ENCODE results near the gene OOSP1.
"Not testable (repeated sequence)": the region's sequence is repeated elsewhere in the genome, so short reads cannot be mapped to it uniquely, and the experiment has no call there.

Gene OOSP1

DNA sequence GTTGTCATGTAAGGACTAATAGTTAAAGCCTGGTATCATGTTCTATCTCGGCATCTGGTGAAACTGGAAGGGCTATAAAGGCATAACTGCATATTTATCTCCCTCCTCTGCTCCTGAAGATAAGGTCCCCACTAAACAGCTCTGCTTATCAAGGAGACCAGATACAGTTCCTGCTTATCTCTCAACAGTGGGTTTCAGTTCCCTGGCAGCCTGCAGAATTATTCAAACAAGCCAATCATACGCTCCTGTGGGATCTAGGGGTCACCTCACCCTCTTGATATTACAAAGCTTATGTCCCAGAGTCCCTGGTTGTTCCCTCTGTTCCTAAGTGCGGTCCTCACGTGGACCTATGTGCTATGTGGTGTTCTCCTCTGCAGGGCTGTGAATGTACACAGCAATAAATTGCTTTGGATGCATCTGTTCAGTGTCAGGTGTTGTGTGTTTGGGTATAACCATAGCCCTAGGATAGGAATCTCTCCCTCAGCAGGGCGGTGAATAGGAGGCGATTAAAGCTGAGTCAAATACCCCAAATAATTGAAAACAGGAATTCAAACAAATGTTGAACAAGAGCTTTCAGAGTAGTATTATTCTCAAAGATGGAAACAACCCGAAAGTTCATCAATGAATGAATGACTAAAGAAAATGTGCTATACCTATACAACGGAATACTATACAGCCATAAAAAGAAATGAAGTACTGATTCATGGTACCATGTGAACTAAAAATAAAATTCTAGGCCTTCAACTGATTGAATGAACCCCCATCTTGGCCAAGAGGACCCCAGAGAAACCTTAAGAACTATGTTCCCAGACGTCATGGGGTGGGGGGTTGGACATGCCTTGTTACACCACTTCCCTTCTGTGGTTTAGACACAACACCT, 22.5 kb downstream of the OOSP1 start:
- no peak for DNase-seq (ENCODE audit: low read depth in 2 of 2)

DNA sequence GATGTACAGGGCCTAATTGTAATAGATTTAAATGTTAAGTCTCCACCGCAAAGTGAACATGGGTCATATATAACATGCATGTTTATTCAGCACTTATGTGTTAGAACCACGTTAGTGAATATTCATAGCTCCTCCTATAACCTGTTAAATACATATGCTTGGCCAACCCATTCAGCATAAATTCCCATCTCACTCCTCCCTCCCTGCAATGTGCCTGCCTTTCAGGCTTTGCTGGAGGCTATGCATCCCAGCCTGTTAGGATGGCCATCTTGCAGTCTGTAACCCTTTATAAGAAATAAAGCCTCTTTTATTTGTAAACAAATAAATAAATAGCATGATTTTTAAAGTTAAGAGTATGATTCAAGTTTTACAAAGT, 23.9 kb downstream of the OOSP1 start:
- no peak for DNase-seq (ENCODE audit: low read depth in 2 of 2)

DNA sequence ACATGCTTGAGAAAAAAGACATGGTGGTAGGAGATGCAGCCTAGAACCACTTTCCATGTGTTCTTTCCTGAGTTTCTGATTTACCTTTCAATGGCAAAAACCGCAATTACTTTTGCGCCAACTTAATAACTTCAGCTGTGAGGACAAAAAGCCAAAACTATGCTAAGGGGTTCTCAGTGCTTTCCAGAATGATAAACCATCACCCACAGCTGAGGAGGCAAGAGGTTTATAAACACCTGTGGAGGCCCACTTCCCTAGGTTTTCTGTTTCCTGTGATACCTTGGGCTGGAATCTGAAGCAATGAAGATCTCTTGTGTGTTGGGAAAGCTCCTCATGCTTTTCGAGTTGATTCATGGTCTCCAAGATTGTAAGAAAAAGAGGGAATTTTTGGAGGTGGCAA, 25.5 kb downstream of the OOSP1 start, which contains the start of gene OOSP4A:
OOSP4A (plus strand) TSS at position 301 of the 400 bp plus-strand sequence; CDS start at position 301, 0 bp downstream.
- DNase-seq (ENCODE audit: low read depth in 2 of 2): no peak

DNA sequence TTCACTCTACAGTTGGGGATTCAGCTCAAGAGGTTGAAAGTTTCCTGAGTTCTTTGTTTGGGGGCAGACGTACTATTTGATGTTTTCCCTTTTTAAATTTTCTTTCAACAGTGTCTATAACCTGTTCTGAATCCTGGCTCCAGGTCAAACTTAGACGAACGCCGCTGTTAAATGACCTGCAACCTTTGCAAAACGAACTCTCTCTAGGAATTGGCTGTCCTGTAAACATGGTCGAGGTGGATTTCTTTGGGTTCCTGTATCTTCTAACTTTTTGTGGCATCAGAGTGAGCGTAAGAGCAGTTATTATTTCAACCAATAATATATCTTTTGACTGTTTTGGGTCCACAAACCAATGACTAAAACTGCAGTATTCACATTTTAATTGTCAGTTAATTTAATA, 27.2 kb downstream of the OOSP1 start:
- no peak for DNase-seq (ENCODE audit: low read depth in 2 of 2)

DNA sequence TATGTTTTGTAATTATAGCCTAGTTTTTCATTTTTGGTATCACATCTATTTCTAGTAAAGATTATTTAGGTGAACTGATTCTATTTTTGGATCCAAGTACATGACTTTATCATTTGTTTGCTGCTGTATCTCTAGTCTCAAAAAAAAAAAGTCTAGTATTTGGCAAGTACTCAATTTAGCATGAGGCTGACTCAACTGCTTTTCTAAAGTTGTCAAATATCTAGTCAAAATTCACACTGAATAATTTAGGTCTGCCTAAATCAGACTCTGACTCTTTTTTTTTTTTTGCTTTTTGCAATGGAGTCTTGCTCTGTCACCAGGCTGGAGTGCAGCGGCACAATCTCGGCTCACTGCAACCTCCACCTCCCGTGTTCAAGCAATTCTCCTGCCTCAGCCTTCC, 28.0 kb downstream of the OOSP1 start:
- DNase-seq (ENCODE audit: low read depth in 2 of 2): no peak

DNA sequence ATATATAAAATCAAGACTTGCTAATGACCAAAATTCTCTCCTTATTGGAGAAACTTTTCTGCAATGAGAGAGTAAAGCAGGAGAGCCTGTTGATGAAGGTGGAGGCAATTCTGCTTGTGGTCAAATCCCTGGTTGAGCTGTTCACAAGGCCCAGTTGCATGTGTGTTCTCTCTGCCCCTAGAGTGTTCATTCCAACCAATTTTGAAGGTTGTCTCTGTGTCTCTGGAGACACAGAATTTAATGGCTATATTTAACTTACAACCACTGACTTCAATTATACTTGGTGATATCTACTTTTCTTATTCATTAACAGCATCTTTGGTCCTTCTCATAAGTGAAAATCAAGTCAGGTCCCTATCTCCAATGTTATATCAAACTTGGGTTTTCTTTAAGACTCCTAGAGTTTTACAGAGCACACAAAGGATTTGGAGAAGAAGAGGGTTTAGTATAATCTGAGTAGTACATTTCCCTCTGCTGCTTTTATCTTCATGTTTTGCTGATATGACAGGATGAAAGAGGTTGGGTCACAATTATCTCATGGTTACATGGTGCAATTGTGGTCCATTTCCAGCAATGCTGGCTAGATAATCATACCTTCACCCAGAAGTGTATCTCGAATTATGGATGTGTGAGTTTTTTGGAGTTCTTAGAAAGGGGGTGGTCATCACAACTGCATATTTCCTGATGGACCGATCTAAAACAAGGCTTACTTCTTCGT, 29.6 kb downstream of the OOSP1 start:
- no peak for DNase-seq (ENCODE audit: low read depth in 2 of 2)

DNA sequence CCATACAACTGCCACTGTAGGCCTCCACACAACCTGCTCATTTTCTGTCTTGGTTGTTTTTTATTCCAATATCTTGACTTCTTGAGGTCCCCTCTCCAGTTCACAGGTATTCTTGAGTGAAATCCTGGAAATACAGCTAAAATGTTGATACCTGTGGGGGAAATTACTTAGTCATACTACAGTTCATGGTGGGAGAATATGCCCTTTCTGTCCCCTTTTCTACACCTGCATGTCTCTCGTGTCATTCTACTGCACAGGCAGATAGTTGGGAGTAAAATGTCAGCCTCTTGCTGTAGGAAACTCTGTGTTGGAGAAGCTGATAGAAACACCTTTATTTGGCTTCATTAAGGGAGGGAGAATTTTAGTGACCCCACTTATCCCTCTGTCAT, 30.2 kb downstream of the OOSP1 start:
- no peak for DNase-seq (ENCODE audit: low read depth in 2 of 2)

DNA sequence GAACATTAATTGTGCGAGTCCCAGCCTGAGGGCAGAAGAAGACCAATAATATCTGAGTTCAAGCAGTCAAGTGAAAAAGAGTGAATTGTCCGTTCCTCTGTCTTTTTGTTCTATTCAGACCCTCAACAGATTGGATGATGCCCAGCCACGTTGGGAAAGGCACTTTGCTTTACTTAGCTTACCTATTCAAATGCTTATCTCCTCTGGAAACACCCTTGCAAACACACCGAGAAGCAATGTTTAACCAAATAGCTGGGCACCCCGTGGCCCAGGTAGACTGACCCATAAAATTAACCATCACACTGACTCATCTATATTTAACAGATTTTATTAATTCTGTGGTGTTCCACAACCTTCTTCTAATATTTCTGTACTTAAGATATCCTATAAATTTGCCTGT, 34.9 kb downstream of the OOSP1 start:
- no peak for DNase-seq (ENCODE audit: low read depth in 2 of 2)

DNA sequence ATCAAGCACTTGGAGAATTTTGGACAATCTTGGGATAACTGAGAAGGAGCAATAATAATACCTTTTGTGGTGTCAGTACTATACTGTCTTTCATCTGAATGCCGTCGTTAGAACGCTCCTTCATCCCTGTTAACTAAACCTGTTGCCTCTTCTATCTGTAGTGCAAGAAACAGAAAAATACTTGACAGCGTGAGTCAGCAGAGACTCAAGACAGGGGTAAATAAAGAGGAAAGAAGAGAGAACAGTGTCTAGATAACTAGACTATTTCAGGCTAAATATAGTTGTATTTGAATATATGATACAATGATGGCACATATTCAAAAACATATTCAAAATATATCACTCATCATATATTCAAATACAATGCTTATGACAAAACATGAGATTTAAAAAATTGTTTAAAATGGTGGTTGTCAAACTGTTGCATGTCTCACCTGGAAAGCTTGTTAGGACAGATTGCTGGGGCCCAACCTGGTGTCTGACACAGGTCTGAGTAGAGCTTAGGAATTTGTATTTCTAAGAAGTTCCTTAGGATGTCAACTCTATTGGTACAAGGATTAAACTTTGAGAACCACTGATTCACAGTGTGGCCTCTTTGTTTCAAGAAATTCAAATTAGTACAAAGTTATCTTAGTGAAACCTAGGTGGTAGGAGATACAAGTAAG, 43.0 kb downstream of the OOSP1 start:
- no peak for DNase-seq (ENCODE audit: low read depth in 2 of 2)

DNA sequence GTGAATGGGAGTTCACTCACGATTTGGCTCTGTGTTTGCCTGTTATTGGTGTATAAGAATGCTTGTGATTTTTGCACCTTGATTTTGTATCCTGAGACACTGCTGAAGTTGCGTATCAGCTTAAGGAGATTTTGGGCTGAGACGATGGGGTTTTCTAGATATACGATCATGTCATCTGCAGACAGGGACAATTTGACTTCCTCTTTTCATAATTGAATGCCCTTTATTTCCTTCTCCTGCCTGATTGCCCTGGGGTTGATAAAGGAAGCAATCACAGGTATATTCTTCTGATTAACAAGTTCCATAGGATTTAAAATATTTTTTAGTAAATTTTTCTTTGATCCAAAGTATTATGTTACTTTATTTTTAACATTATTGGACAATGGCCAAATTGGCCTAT, 43.8 kb downstream of the OOSP1 start:
- not testable (repeated sequence) for DNase-seq (ENCODE audit: low read depth in 2 of 2)

DNA sequence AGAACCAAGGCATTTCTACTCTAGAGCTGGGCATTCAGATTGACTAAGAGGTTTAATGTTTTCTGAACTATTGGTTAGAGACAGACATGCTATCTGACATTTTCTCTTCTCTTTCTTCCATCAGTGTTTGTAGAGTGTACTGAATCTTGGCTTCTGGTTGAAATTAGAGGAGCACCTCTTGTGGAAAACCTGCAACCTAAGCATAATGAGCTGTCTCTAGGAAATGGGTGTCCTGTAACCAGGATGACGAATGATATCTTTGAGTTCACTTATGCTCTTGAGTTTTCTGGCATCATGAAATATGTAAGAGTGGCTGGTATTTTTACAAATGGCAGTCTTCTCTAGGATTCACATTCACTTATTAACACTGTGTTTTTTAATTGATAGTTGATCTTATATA, 45.0 kb downstream of the OOSP1 start:
- no peak for DNase-seq (ENCODE audit: low read depth in 2 of 2)

DNA sequence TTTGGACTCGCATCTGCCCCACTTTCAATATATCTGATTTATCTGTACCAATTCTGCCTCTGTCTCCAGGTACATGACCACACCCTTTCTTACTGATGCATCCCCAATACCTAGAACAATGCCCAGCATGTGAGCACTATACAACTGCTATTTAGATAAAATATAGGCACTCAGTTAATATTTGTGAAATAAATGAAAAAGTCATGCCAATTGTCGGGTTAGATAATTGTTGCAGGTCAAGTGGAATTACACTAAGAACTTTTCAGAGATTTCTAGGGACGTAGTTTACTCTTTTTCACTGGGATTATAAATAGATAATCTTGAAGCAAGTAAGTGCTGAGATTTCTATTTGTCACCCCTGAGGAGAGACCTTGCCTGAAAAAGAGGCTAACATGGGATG, 46.1 kb downstream of the OOSP1 start:
- no peak for DNase-seq (ENCODE audit: low read depth in 2 of 2)

DNA sequence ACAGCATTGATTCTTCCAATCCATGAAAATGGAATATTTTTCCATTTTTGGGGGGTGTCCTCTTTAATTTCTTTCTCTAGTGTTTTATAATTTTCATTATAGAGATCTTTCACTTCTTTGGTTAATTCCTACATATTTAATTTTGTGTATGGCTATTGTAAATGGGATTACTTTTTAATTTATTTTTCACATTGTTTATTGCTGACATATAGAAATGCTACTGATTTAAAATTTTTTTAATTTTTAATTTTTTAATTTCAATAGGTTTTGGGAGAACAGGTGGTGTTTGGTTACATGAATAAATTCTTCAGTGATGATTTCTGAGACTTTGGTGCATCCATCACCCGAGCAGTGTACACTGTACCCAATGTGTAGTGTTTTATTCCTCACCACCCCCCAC, 52.2 kb downstream of the OOSP1 start:
- DNase-seq (ENCODE audit: low read depth in 2 of 2): no peak

DNA sequence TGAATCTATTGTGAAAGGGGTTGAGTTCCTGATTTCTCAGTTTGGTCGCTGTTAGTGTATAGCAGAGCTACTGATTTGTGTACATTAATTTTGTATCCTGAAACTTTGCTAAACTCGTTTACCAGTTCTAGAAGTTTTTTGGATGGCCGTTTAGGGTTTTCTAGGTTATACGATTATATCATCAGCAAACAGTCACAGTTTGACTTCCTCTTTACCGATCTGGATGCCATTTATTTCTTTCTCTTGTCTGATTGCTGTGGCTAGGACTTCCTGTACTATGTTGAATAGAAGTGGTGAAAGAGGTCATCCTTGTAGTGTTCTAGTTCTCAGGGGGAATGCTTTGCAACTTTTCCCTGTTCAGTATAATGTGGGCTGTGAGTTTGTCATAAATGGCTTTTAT, 54.2 kb downstream of the OOSP1 start:
- DNase-seq (ENCODE audit: low read depth in 2 of 2): no peak

DNA sequence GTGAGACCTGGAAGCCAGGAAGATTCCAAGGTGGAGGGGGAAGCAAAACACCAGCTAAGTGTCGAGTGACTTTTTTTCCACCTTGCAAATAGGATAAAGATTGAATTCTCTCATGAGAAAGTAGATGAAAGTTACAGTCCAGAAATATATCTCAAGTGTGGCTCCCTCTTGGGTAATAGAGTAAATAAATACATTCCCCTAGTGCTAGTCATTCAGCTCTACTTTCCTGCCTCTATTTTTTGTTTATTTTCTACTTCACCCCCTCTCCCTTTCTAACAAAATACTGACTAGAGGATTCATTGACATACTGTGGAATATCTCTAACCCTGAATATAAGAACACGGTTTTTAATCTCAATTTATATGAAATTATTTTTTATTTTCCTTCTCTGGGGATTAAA, 59.6 kb downstream of the OOSP1 start:
- no peak for DNase-seq (ENCODE audit: low read depth in 2 of 2)

DNA sequence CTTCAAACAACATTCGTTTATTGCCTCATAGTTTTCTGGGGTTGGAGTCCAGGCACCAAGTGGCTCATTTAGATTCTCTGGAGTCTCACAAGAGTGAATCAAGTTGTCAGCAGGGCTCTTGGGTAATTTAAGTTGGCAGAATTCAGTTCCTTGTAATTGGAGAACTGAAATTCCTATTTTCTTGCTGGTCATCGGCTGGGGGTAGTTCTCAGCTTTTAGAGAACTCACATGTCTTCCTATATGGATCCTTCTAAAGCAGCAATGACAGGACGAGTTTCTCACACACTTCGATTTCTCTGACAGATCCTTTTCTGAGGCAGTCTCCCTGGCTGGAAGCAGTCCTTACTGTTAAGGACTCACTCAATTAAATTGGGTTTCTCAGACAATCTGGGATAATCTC, 61.5 kb downstream of the OOSP1 start:
- DNase-seq (ENCODE audit: low read depth in 2 of 2): no peak

DNA sequence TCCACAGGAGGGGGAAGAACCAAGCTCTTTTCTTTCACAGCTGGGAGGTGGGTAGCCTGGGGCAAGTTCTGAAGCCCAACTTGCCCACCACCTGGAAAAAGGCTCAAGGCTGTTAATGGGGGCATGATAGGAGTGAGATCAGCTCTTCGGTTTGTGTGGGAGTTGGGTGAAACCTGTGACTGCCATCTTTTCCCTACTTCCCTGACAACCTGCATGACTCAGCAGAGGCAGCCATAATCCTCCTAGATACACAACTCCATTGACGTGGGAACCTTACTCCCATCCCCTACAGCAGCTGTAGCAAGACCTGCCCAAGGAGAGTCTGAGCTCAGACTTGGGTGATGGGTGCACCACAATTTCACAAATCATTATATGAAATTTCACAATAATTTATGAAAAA, 65.5 kb downstream of the OOSP1 start:
- no peak for DNase-seq (ENCODE audit: low read depth in 2 of 2)

DNA sequence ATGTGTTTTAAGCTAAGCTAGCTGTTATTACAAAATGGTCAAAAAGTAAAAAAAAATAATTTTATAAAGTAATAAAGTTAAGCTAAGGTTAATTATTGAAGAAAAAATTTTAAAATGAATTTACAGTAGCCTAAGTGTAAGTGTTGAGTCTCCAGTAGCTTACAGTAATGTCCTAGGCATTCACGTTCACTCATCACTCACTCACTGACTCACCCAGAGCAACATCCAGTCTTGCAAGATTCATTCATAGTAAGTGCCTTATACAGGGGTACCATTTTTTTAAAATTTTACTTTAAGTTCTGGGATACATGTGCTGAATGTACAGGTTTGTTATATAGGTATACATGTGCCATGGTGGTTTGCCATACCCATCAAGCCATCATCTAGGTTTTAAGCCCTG, 67.1 kb downstream of the OOSP1 start:
- no peak for DNase-seq (ENCODE audit: low read depth in 2 of 2)
